ENCODE measurements around the gene TCHH. TPM values are rescaled to one million over a fixed set of nuclear protein-coding genes. Genes with fewer than 3 reads are reported as not detected.

Gene TCHH
- total and polyA plus RNA-seq, 2 donors (not counting 3 experiments of a cell fraction or from before 2014, with no cell fraction given), result not detected

DNA sequence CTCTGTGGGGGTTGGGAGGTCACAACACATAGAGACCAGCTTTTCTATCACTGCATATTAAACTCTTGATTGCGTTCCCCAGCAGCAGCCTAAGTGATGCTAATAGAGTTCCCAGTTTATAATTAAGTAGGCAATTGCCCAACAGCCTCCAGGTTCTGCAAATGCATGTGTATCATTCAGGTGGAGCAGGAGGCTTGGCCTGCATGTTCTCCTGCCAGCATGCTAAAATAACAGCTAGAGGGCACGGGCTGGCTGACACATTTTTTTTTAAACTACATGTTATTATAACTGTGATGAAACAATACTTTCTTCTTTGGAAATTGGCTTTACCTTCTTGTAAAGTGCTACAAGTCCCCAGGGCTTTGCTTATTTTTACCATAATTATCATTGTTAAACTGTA is 10.4 kb downstream of the TCHH start:
- no peaks in the 10 kb centered on the region for H3K9me1 ChIP-seq (replicated peaks; ENCODE audit: control insufficient read depth, extremely low read depth, insufficient read depth, low read length)
- ChIA-PET POLR2A (no interaction called here), CTCF (interaction anchor here (1.1 kb wide), 1 partner anchor 353 kb away, joined by 3 read pairs; no protein-coding TSS in a partner anchor)
- H3K4me1 ChIP-seq (ENCODE audit: control insufficient read depth, extremely low read depth, insufficient read depth, low read length), result peaks cover 8% of the 10 kb centered on the region
- intact Hi-C loops (cut with micrococcal nuclease), result loop anchor here (5.0 kb wide), 1 partner anchor 53 kb away; no protein-coding TSS in a partner anchor
- dilution Hi-C loops (cut with MboI; ENCODE audit: extremely low pct_ligation_motif_present, low sequenced_read_pairs), result no loop called here
- no peak overlapping the region for H3K27ac ChIP-seq (ENCODE audit: insufficient read depth, low read depth, low read length)
- H3K79me2 ChIP-seq (ENCODE audit: control insufficient read depth, insufficient read depth, low read length), result no peaks in the 10 kb centered on the region
- TF ChIP-seq, protein P1, sequence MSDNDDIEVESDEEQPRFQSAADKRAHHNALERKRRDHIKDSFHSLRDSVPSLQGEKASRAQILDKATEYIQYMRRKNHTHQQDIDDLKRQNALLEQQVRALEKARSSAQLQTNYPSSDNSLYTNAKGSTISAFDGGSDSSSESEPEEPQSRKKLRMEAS (IDR thresholded peaks at IDR 0.05; ENCODE audit: insufficient read depth, insufficient read length), result no peak
- TF ChIP-seq, protein P2, sequence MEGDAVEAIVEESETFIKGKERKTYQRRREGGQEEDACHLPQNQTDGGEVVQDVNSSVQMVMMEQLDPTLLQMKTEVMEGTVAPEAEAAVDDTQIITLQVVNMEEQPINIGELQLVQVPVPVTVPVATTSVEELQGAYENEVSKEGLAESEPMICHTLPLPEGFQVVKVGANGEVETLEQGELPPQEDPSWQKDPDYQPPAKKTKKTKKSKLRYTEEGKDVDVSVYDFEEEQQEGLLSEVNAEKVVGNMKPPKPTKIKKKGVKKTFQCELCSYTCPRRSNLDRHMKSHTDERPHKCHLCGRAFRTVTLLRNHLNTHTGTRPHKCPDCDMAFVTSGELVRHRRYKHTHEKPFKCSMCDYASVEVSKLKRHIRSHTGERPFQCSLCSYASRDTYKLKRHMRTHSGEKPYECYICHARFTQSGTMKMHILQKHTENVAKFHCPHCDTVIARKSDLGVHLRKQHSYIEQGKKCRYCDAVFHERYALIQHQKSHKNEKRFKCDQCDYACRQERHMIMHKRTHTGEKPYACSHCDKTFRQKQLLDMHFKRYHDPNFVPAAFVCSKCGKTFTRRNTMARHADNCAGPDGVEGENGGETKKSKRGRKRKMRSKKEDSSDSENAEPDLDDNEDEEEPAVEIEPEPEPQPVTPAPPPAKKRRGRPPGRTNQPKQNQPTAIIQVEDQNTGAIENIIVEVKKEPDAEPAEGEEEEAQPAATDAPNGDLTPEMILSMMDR (IDR thresholded peaks at IDR 0.05; ENCODE audit: extremely low read depth in 1 of 2, insufficient read depth in 1 of 2, low read depth in 1 of 2, low read length in 2 of 2), result no peak
- TF ChIP-seq POLR2A (IDR thresholded peaks at IDR 0.05; ENCODE audit: low read depth, low read length) (no peak), FOS (IDR thresholded peaks at IDR 0.05; ENCODE audit: borderline replicate concordance, insufficient read depth, low read length) (no peak), POLR2AphosphoS5 (IDR thresholded peaks at IDR 0.05; ENCODE audit: insufficient read depth, low read depth, low read length) (no peak), EZH2 (IDR thresholded peaks at IDR 0.05; ENCODE audit: borderline replicate concordance, low read depth, low read length, severe bottlenecking) (no peak), MYC (IDR thresholded peaks at IDR 0.05; ENCODE audit: low read depth, low read length) (no peak), GATA2 (IDR thresholded peaks at IDR 0.05; ENCODE audit: insufficient read depth, insufficient read length, low read depth, low read length) (no peak), JUN (IDR thresholded peaks at IDR 0.05; ENCODE audit: borderline replicate concordance, insufficient read depth, insufficient read length, low read depth) (no peak)
- DNase-seq (ENCODE audit: low read depth, low spot score), result no peak
- peaks cover 50 to 58% of the 10 kb centered on the region in 2 experiments for H3K27me3 ChIP-seq (ENCODE audit: control insufficient read depth in 2 of 2, insufficient read depth in 2 of 2, low read length in 2 of 2)
- H4K20me1 ChIP-seq (replicated peaks; ENCODE audit: control insufficient read depth, extremely low read depth, insufficient read depth, low read length), result no peaks in the 10 kb centered on the region
- no peaks in the 10 kb centered on the region for H3K36me3 ChIP-seq (ENCODE audit: control insufficient read depth in 2 of 2, extremely low read depth in 1 of 2, insufficient read depth in 2 of 2, low read length in 2 of 2)
- no peak overlapping the region for H3K4me3 ChIP-seq (replicated peaks in 1 of 3; ENCODE audit: insufficient read depth in 1 of 3, low read depth in 1 of 3, low read length in 3 of 3)
- H3K9me3 ChIP-seq (replicated peaks; ENCODE audit: control insufficient read depth, insufficient read depth, low read length), result no peaks in the 10 kb centered on the region
- no peak for FAIRE-seq
- H2AFZ ChIP-seq (ENCODE audit: low read depth, low read length), result no peak overlapping the region
- no TSS peak for BruUV-seq (replicated peaks)
- no peak overlapping the region for H3K9ac ChIP-seq (replicated peaks; ENCODE audit: extremely low read depth, insufficient read depth, low read length)
- no peak overlapping the region for H3K4me2 ChIP-seq (ENCODE audit: insufficient read depth, low read length)
